HEK293 (cell line): Measurements from ENCODE around the gene ZBED4.

Source experiments
- CTCF ChIA-PET: fragments of 350-600 bp; formaldehyde crosslinking; extraction: SDS; loops from one replicate; lab custom pipeline; 2021; ENCODE audit warnings: antibody characterized with exemption; lab: Yijun Ruan, JAX
- POLR2A ChIA-PET: fragments of 300-600 bp; formaldehyde crosslinking; extraction: SDS; loops from one replicate; lab custom pipeline; 2020; ENCODE audit warnings: antibody characterized with exemption, inconsistent platforms; lab: Yijun Ruan, JAX
- H3K27ac ChIP-seq: fragments of 200-500 bp; sonication (Bioruptor generic); 2 replicates; pipeline ENCODE4 v1.5.1; 2014; ENCODE audit warnings: low read depth, low read length, control low read depth, inconsistent platforms; ENCODE audit errors: extremely low read depth
- H3K36me3 ChIP-seq, 2 experiments: fragments of 200-500 bp in 1 of 2; sonication (Bioruptor generic) in 1 of 2; 1 replicate in 1 of 2; 2 replicates in 1 of 2; pipeline ENCODE4 v1.5.1; 2014 to 2017; ENCODE audit warnings: inconsistent platforms in 2 of 2, low read length in 2 of 2; ENCODE audit not compliant: control insufficient read depth in 2 of 2, insufficient read depth in 1 of 2
- H3K4me1 ChIP-seq: fragments of 200-500 bp; sonication (Bioruptor generic); 2 replicates; pipeline ENCODE4 v1.5.1; 2014; ENCODE audit warnings: mild to moderate bottlenecking, low read length, inconsistent platforms; ENCODE audit not compliant: control insufficient read depth, insufficient read depth
- H3K4me3 ChIP-seq: 2 replicates; pipeline ENCODE4 v1.5.1; 2011; ENCODE audit warnings: low read depth, mild to moderate bottlenecking, control low read depth, low read length, moderate library complexity
- H3K9me3 ChIP-seq: fragments of 200-500 bp; sonication (Bioruptor generic); 2 replicates; pipeline ENCODE4 v1.5.1; 2014; ENCODE audit warnings: low read depth, low read length, inconsistent platforms; ENCODE audit not compliant: control insufficient read depth, insufficient read depth
- FEZF1 ChIP-seq: fragments of 450-650 bp; formaldehyde crosslinking; IDR thresholded peaks from 2 replicates; pipeline ENCODE4 v1.5.1; 2016; ENCODE audit warnings: missing biosample characterization, missing genetic modification characterization
- GLIS2 ChIP-seq: fragments of 450-650 bp; formaldehyde crosslinking; IDR thresholded peaks from 2 replicates; pipeline ENCODE4 v1.5.1; 2016; ENCODE audit warnings: missing biosample characterization, missing genetic modification characterization
- KLF1 ChIP-seq: fragments of 450-650 bp; formaldehyde crosslinking; IDR thresholded peaks from 2 replicates; pipeline ENCODE4 v1.5.1; 2016; ENCODE audit warnings: missing biosample characterization, missing genetic modification characterization
- PRDM1 ChIP-seq: fragments of 450-650 bp; formaldehyde crosslinking; IDR thresholded peaks from 2 replicates; pipeline ENCODE4; 2016; ENCODE audit warnings: missing biosample characterization, missing genetic modification characterization
- ZBTB10 ChIP-seq: fragments of 450-650 bp; formaldehyde crosslinking; IDR thresholded peaks from 2 replicates; pipeline ENCODE4 v1.5.1; 2016; ENCODE audit warnings: missing biosample characterization, missing genetic modification characterization
- ZFHX2 ChIP-seq: fragments of 450-650 bp; formaldehyde crosslinking; conservative IDR thresholded peaks from 2 replicates; pipeline ENCODE4 v1.5.1; 2016; ENCODE audit warnings: missing biosample characterization, missing genetic modification characterization
- ZIC2 ChIP-seq: fragments of 450-650 bp; formaldehyde crosslinking; IDR thresholded peaks from 2 replicates; pipeline ENCODE4 v1.5.1; 2016; ENCODE audit warnings: missing biosample characterization, missing genetic modification characterization
- ZNF169 ChIP-seq: fragments of 450-650 bp; formaldehyde crosslinking; IDR thresholded peaks from 2 replicates; pipeline ENCODE4 v1.5.1; 2016; ENCODE audit warnings: missing biosample characterization, missing genetic modification characterization
- ZNF26 ChIP-seq: fragments of 450-650 bp; formaldehyde crosslinking; IDR thresholded peaks from 2 replicates; pipeline ENCODE4 v1.5.1; 2016; ENCODE audit warnings: missing biosample characterization, missing genetic modification characterization
- ZNF341 ChIP-seq: fragments of 450-650 bp; formaldehyde crosslinking; IDR thresholded peaks from 2 replicates; pipeline ENCODE4; 2016; ENCODE audit warnings: low read depth, missing biosample characterization, missing genetic modification characterization
- ZNF423 ChIP-seq: fragments of 450-650 bp; formaldehyde crosslinking; IDR thresholded peaks from 2 replicates; pipeline ENCODE4 v1.5.1; 2016; ENCODE audit warnings: missing biosample characterization, missing genetic modification characterization
- ZNF449 ChIP-seq: fragments of 450-650 bp; formaldehyde crosslinking; IDR thresholded peaks from 2 replicates; pipeline ENCODE4 v1.5.1; 2017; ENCODE audit warnings: missing biosample characterization, mild to moderate bottlenecking, missing genetic modification characterization, moderate library complexity
- ZSCAN30 ChIP-seq: fragments of 450-650 bp; IDR thresholded peaks from 2 replicates; pipeline ENCODE4 v1.5.1; 2018; ENCODE audit warnings: missing biosample characterization, mild to moderate bottlenecking, missing genetic modification characterization, moderate library complexity

The ZBED4 gene

GRCh38 chr22:49933236-49934159, 79.9 kb downstream of the ZBED4 start:
- no peaks in the 10 kb centered on the region for H3K9me3 ChIP-seq
- H3K36me3 ChIP-seq: no peaks in the 10 kb centered on the region
- no peak overlapping the region for H3K27ac ChIP-seq
- H3K4me3 ChIP-seq: no peak overlapping the region
- CTCF ChIA-PET: interaction anchor here (0.5 to 4.5 kb wide), 4 partner anchors 76 to 592 kb away, joined by 3 to 32 read pairs (median 8); no protein-coding TSS in a partner anchor
- peaks cover 7% of the 10 kb centered on the region for H3K4me1 ChIP-seq
- TF ChIP-seq ZNF341 (tag by site-specific recombination) (peak; percentile 98), ZSCAN30 (tag by site-specific recombination) (no peak), ZIC2 (peak; percentile 34; the same call in 1 of the 2 replicates)
- TF ChIP-seq, all 188 proteins: peak for 2
- POLR2A ChIA-PET: interaction anchor here (1.0 to 1.7 kb wide), 2 partner anchors 15 to 97 kb away, joined by 3 to 4 read pairs; partner anchors contain the start of genes ALG12 and CRELD2

- POLR2A ChIA-PET: interaction anchor here (1.0 to 1.7 kb wide), 2 partner anchors 16 to 96 kb away, joined by 3 to 4 read pairs; partner anchors contain the start of genes ALG12 and CRELD2
- Histone ChIP-seq H3K4me1 (peaks cover 7% of the 10 kb centered on the region), H3K9me3 (no peaks in the 10 kb centered on the region), H3K36me3 (no peaks in the 10 kb centered on the region), H3K4me3 (no peak overlapping the region), H3K27ac (no peak overlapping the region)
- CTCF ChIA-PET: interaction anchor here (0.5 to 1.8 kb wide), 2 partner anchors 96 to 592 kb away, joined by 3 to 11 read pairs; no protein-coding TSS in a partner anchor
- TF ChIP-seq ZBTB10 (tag by site-specific recombination) (peak; percentile 15; the same call in 1 of the 2 replicates), ZNF449 (tag by site-specific recombination) (no peak), ZNF423 (tag by site-specific recombination) (no peak), KLF1 (tag by site-specific recombination) (peak; percentile 45), PRDM1 (no peak), ZNF26 (no peak), GLIS2 (tag by site-specific recombination) (0 out of 2 replicates have a peak, but pooled peaks have one; percentile 33)
- TF ChIP-seq, all 188 proteins: peak for 3
Observed at GRCh38 chr22:49934160-49934890, 80.7 kb downstream of the ZBED4 start.

GRCh38 chr22:49934891-49935557, 81.4 kb downstream of the ZBED4 start:
- Histone ChIP-seq H3K36me3 (no peaks in the 10 kb centered on the region), H3K27ac (no peak overlapping the region), H3K9me3 (no peaks in the 10 kb centered on the region), H3K4me3 (no peak overlapping the region), H3K4me1 (peaks cover 7% of the 10 kb centered on the region)
- ChIA-PET POLR2A (interaction anchor here (0.6 kb wide), 1 partner anchor 95 kb away, joined by 3 read pairs; no protein-coding TSS in a partner anchor), CTCF (no interaction called here)
- TF ChIP-seq FEZF1 (tag by site-specific recombination) (no peak), ZFHX2 (tag by site-specific recombination) (0 out of 2 replicates have a peak, but pooled peaks have one; percentile 15), GLIS2 (tag by site-specific recombination) (0 out of 2 replicates have a peak, but pooled peaks have one; percentile 1), ZNF169 (tag by site-specific recombination) (no peak)
